ENCODE measurements around the gene BCAN. TPM values are rescaled to one million over a fixed set of nuclear protein-coding genes. Genes with fewer than 3 reads are reported as not detected.

The BCAN gene
- total and polyA plus RNA-seq, 2 of the 8 experiments (the other 6 are each of a cell fraction or from before 2014, with no cell fraction given): 4.5 to 24.0 TPM

DNA sequence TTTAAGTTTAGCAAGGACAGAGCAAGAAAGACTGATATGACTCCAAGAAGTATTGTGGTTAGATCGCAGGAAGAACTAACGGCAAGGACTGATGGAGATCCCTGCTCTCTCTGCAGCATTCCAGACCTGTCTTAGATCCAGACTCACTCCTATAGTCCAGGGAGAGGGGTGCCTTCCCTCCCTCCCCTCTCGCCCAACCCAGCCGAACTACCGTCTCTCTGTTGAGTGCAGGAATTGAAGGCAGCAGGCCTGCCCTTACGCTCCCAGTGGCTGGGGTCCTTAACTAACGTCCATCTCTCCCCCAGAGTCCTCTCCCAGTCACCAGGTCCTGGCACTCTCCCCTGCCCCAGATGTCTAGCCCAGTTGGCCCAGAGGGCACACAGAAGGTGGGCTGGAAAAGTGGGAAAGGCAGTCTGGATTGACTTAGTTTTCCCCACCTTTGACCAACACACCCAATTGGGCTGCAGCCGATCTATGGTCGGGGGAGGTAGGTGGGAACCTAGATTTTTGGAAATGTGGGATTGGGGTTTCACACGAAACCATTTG is 62.3 kb downstream of the BCAN start:
- no peak overlapping the region for H4K5ac ChIP-seq (ENCODE audit: insufficient read length, low read depth, low read length)
- TF ChIP-seq HDAC2 (IDR thresholded peaks at IDR 0.05; ENCODE audit: borderline replicate concordance in 1 of 2, low read depth in 2 of 2, low read length in 2 of 2) (no peak), SP4 (IDR thresholded peaks at IDR 0.05; ENCODE audit: low read length) (no peak), JUND (IDR thresholded peaks at IDR 0.05; ENCODE audit: low read length) (no peak), SUZ12 (IDR thresholded peaks at IDR 0.05; ENCODE audit: low read length) (no peak), HDAC6 (IDR thresholded peaks at IDR 0.05; ENCODE audit: low read depth, low read length) (no peak), SIX5 (IDR thresholded peaks at IDR 0.05; ENCODE audit: low read depth, low read length) (no peak), TBP (IDR thresholded peaks at IDR 0.05; ENCODE audit: low read depth, low read length) (no peak), GABPA (IDR thresholded peaks at IDR 0.05; ENCODE audit: borderline replicate concordance, insufficient read depth, low read length) (no peak), SAP30 (IDR thresholded peaks at IDR 0.05; ENCODE audit: insufficient read depth, insufficient replicate concordance, low read length) (no peak), TCF12 (IDR thresholded peaks at IDR 0.05; ENCODE audit: low read depth, low read length) (no peak), RNF2 (IDR thresholded peaks at IDR 0.05; ENCODE audit: borderline replicate concordance, low read depth, low read length, missing control alignments, poor library complexity, severe bottlenecking) (no peak)
- TF ChIP-seq, protein P1, sequence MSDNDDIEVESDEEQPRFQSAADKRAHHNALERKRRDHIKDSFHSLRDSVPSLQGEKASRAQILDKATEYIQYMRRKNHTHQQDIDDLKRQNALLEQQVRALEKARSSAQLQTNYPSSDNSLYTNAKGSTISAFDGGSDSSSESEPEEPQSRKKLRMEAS (IDR thresholded peaks at IDR 0.05): no peak

More for the DNA sequence above, 62.3 kb downstream of the BCAN start:
- FAIRE-seq: no peak
- 27% methylated on average over 10 of the region's 10 CpGs; no CpG with 5 or more reads in 1 of the 2 experiments for WGBS, 2 experiments (ENCODE audit: extremely low coverage in 1 of 2, insufficient coverage in 1 of 2, insufficient read length in 1 of 2, insufficient replicate concordance in 2 of 2, low coverage in 1 of 2, low lambda C conversion rate in 2 of 2, missing lambda C conversion rate in 1 of 2)
- Histone ChIP-seq H3K18ac (ENCODE audit: extremely low read depth, low read length) (peak overlapping the region; percentile 73), H2BK5ac (ENCODE audit: low read depth, low read length) (no peak overlapping the region), H2AFZ (ENCODE audit: low read length) (no peak overlapping the region), H2BK15ac (ENCODE audit: low read length) (no peak overlapping the region), H4K8ac (ENCODE audit: extremely low read depth, insufficient read depth, low read length) (no peak overlapping the region), H3K56ac (replicated peaks; ENCODE audit: insufficient read length, low read depth, low read length) (no peak overlapping the region), H3K4me1 (replicated peaks in 1 of 4; ENCODE audit: control insufficient read depth in 3 of 4, insufficient read depth in 4 of 4, low read length in 3 of 4) (peaks cover 24 to 41% (median 30%) of the 10 kb centered on the region in 4 experiments), H3K79me1 (ENCODE audit: low read depth, low read length) (peaks cover 4% of the 10 kb centered on the region; the same call in 1 of the 2 replicates), H2BK120ac (replicated peaks; ENCODE audit: low read depth, low read length) (no peak overlapping the region), H3K79me2 (ENCODE audit: control insufficient read depth in 1 of 2, insufficient read depth in 2 of 2, low read length in 2 of 2) (peaks cover 7 to 24% of the 10 kb centered on the region in 2 experiments; a peak in 2 of 4 replicates), H4K91ac (replicated peaks; ENCODE audit: insufficient read length, low read length) (no peak overlapping the region), H3K27me3 (replicated peaks in 1 of 4; ENCODE audit: control insufficient read depth in 3 of 4, extremely low read depth in 1 of 4, insufficient read depth in 3 of 4, low read length in 3 of 4) (peaks cover 0 to 19% (median 8%) of the 10 kb centered on the region in 4 experiments; a peak in 4 of 7 replicates), H3K9ac (replicated peaks in 1 of 4; ENCODE audit: extremely low read depth in 1 of 4, low read depth in 3 of 4, low read length in 3 of 4) (peak overlapping the region in 2 of 4 experiments; percentile 9 to 15; a peak in 2 of 7 replicates), H3K23me2 (ENCODE audit: low read depth, low read length) (peaks cover 31% of the 10 kb centered on the region; the same call in 1 of the 2 replicates), H4K20me1 (replicated peaks in 1 of 2; ENCODE audit: control insufficient read depth in 1 of 2, insufficient read depth in 2 of 2, low read length in 2 of 2) (peaks cover 6 to 14% of the 10 kb centered on the region in 2 experiments), H3K4me2 (ENCODE audit: insufficient read depth in 1 of 2, low read depth in 2 of 2, low read length in 2 of 2) (peak overlapping the region; percentile 77 to 94), H3K27ac (ENCODE audit: low read depth, low read length) (no peak overlapping the region), H2BK12ac (ENCODE audit: low read depth, low read length) (no peak overlapping the region; the same call in 1 of the 2 replicates), H3K9me3 (ENCODE audit: insufficient read depth in 2 of 2, low read depth in 1 of 2, low read length in 1 of 2) (no peaks in the 10 kb centered on the region), H3K14ac (ENCODE audit: insufficient read length) (no peak overlapping the region), H3K4ac (replicated peaks; ENCODE audit: insufficient read length, low read depth, low read length) (no peak overlapping the region), H3K4me3 (ENCODE audit: extremely low read depth in 1 of 4, insufficient read depth in 2 of 4, low read depth in 3 of 4, low read length in 4 of 4) (peak overlapping the region; percentile 50 to 80 (median 70)), H2AK5ac (ENCODE audit: low read depth, low read length) (no peak overlapping the region), H3K23ac (ENCODE audit: insufficient read length) (no peak overlapping the region), H2BK20ac (ENCODE audit: low read length) (no peak overlapping the region), H3K36me3 (ENCODE audit: control insufficient read depth in 2 of 4, insufficient read depth in 4 of 4, low read length in 3 of 4) (peaks cover 8 to 29% (median 18%) of the 10 kb centered on the region in 4 experiments)
- POLR2A ChIA-PET (ENCODE audit: partially characterized antibody): interaction anchor here (0.8 to 16.9 kb wide), 9 partner anchors 11 to 68 kb away, joined by 3 to 530 read pairs (median 22); partner anchors contain the start of genes ISG20L2, METTL25B, MRPL24 and NES
- CTCF ChIA-PET (ENCODE audit: partially characterized antibody): interaction anchor here (0.9 to 66.0 kb wide), 9 partner anchors 1 to 729 kb away, joined by 3 to 4284 read pairs (median 17); partner anchors contain the start of genes CRABP2, HDGF, INSRR and ISG20L2
- no peak for DNase-seq (ENCODE audit: low read depth in 1 of 2, low spot score in 2 of 2)

Data from H1 (cell line).